Activated naive CD4-positive, alpha-beta T cell treated with anti-CD3 and anti-CD28 coated beads for 36 hours (primary cell): ENCODE data around the gene GAREM1. TPM values are rescaled to one million over a fixed set of nuclear protein-coding genes. Genes with fewer than 3 reads are reported as not detected.
A peak's percentile ranks its signal among the peaks of the same experiment; 100 is the strongest.

Source experiments
- CTCF ChIA-PET: fragments of 350-600 bp; sonication (Branson Sonifier 250); formaldehyde crosslinking; loops from one replicate; lab custom pipeline; 2021; ENCODE audit warnings: antibody characterized with exemption; lab: Charles Lee
- DNase-seq: peaks from one replicate; pipeline ENCODE4 v3.0.0-alpha.2; 2020
- H3K27ac Mint-ChIP-seq: one replicate; pipeline ENCODE4 v1.8.0; 2021; ENCODE audit warnings: mild to moderate bottlenecking, mixed read lengths
- H3K27me3 Mint-ChIP-seq: one replicate; pipeline ENCODE4 v1.8.0; 2021; ENCODE audit warnings: low read depth, mixed read lengths
- H3K36me3 Mint-ChIP-seq: one replicate; pipeline ENCODE4 v1.8.0; 2021; ENCODE audit warnings: low read depth, mixed read lengths
- H3K4me1 Mint-ChIP-seq: one replicate; pipeline ENCODE4 v1.8.0; 2021; ENCODE audit warnings: low read depth, mixed read lengths
- H3K4me3 Mint-ChIP-seq: one replicate; pipeline ENCODE4 v1.8.0; 2021; ENCODE audit warnings: mild to moderate bottlenecking, moderate library complexity, mixed read lengths
- H3K9me3 Mint-ChIP-seq: one replicate; pipeline ENCODE4 v1.8.0; 2021; ENCODE audit warnings: mixed read lengths
- intact Hi-C: fragments of 100-400 bp; cut with micrococcal nuclease; formaldehyde crosslinking; loops from one replicate; pipeline ENCODE4 v1.15.1; 2023
- total RNA-seq, 2 experiments: library from RNA; stranded (reverse); gene quantifications; one replicate each; pipeline ENCODE4 v1.2.3, GENCODE V29; 2021

The GAREM1 gene
- total RNA-seq, 2 experiments from 2014 or later, result 0.31 to 0.35 TPM

DNA sequence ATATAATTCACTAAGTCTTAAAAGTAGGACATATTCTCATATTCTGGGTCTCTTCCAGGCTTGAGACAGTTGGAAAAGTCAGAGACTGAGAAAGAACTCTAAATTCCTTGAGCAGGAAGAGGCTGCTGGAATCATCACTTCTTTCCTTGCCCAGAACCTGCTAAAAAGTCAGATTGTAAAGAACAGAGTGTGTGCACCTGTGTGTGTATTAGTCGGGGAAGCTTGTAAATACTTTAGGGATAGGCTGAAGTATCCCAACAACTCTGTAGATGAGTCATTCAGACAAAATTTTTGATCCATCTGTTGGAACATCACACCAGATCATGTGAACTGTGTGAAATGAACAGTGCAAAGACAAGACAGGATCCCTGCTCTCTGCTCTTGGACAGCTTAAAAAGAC lies 16.1 kb downstream of the GAREM1 start:
- no peak for DNase-seq
- Mint-ChIP-seq H3K4me3 (no peak overlapping the region), H3K27me3 (peaks cover 37% of the 10 kb centered on the region), H3K27ac (no peak overlapping the region), H3K4me1 (no peaks in the 10 kb centered on the region), H3K9me3 (no peaks in the 10 kb centered on the region), H3K36me3 (no peaks in the 10 kb centered on the region)
- intact Hi-C loops, result no loop called here
- CTCF ChIA-PET, result no interaction called here

- peaks cover 27% of the 10 kb centered on the region for H3K27me3 Mint-ChIP-seq
- H3K27ac Mint-ChIP-seq, result no peak overlapping the region
- H3K36me3 Mint-ChIP-seq, result no peaks in the 10 kb centered on the region
- no peaks in the 10 kb centered on the region for H3K9me3 Mint-ChIP-seq
- DNase-seq, result no peak
- intact Hi-C loops, result no loop called here
- CTCF ChIA-PET, result no interaction called here
- no peak overlapping the region for H3K4me3 Mint-ChIP-seq
- H3K4me1 Mint-ChIP-seq, result no peaks in the 10 kb centered on the region
These were observed 19.8 kb downstream of the GAREM1 start for GRCh38 chr18:32450874-32451273.

- no peaks in the 10 kb centered on the region for H3K4me1 Mint-ChIP-seq
- peaks cover 23% of the 10 kb centered on the region for H3K27me3 Mint-ChIP-seq
- H3K9me3 Mint-ChIP-seq, result no peaks in the 10 kb centered on the region
- CTCF ChIA-PET, result no interaction called here
- no peaks in the 10 kb centered on the region for H3K36me3 Mint-ChIP-seq
- intact Hi-C loops, result no loop called here
- H3K4me3 Mint-ChIP-seq, result no peak overlapping the region
- no peak for DNase-seq
- no peak overlapping the region for H3K27ac Mint-ChIP-seq
These were observed 20.5 kb downstream of the GAREM1 start for GRCh38 chr18:32450026-32450691.

- no peak overlapping the region for H3K27ac Mint-ChIP-seq
- intact Hi-C loops, result no loop called here
These were observed 23.9 kb downstream of the GAREM1 start for GRCh38 chr18:32446780-32447179.

DNA sequence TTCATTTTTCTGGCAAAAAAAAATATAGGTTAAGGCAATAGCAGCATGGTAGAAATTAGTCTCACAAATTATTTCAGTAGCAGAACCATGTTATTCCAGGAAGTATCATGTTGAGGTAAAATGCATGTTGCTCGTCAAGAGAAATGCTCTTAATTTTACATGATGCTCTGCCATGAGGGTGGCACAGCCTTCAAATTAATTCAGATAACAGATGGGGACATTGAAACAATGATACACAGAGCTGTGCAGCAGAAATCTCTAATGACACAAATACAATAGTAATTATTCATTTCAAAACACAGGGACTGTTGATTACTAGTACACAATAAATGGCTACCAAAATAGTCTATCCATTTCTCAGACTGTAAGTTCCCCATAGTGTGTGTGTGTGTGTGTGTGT lies 24.8 kb downstream of the GAREM1 start:
- peaks cover 17% of the 10 kb centered on the region for H3K27me3 Mint-ChIP-seq
- H3K4me1 Mint-ChIP-seq, result no peaks in the 10 kb centered on the region
- H3K4me3 Mint-ChIP-seq, result no peak overlapping the region
- intact Hi-C loops, result no loop called here
- H3K27ac Mint-ChIP-seq, result no peak overlapping the region
- DNase-seq, result no peak
- no peaks in the 10 kb centered on the region for H3K36me3 Mint-ChIP-seq
- H3K9me3 Mint-ChIP-seq, result no peaks in the 10 kb centered on the region
- CTCF ChIA-PET, result no interaction called here

More at GRCh38 chr18:32446780-32447179, 23.9 kb downstream of the GAREM1 start:
- H3K9me3 Mint-ChIP-seq, result no peaks in the 10 kb centered on the region
- no peak for DNase-seq
- no peaks in the 10 kb centered on the region for H3K36me3 Mint-ChIP-seq
- no peaks in the 10 kb centered on the region for H3K4me1 Mint-ChIP-seq
- no peak overlapping the region for H3K4me3 Mint-ChIP-seq
- CTCF ChIA-PET, result no interaction called here
- H3K27me3 Mint-ChIP-seq, result peaks cover 12% of the 10 kb centered on the region

- intact Hi-C loops, result no loop called here
- H3K4me3 Mint-ChIP-seq, result no peak overlapping the region
- H3K27ac Mint-ChIP-seq, result no peak overlapping the region
- no peaks in the 10 kb centered on the region for H3K4me1 Mint-ChIP-seq
- H3K9me3 Mint-ChIP-seq, result no peaks in the 10 kb centered on the region
- CTCF ChIA-PET, result no interaction called here
- peaks cover 11% of the 10 kb centered on the region for H3K27me3 Mint-ChIP-seq
- DNase-seq, result no peak
- no peaks in the 10 kb centered on the region for H3K36me3 Mint-ChIP-seq
These were observed 26.9 kb downstream of the GAREM1 start for GRCh38 chr18:32443706-32444215.

GRCh38 chr18:32443033-32443705 lies 27.5 kb downstream of the GAREM1 start:
- no peak for DNase-seq
- Mint-ChIP-seq H3K4me1 (no peaks in the 10 kb centered on the region), H3K9me3 (no peaks in the 10 kb centered on the region), H3K27me3 (peaks cover 13% of the 10 kb centered on the region), H3K4me3 (no peak overlapping the region), H3K36me3 (no peaks in the 10 kb centered on the region), H3K27ac (no peak overlapping the region)
- CTCF ChIA-PET, result interaction anchor here (1.2 to 1.6 kb wide), 2 partner anchors 29 to 106 kb away, joined by 3 to 4 read pairs; no protein-coding TSS in a partner anchor
- intact Hi-C loops, result no loop called here

GRCh38 chr18:32442575-32442974 lies 28.1 kb downstream of the GAREM1 start:
- intact Hi-C loops, result no loop called here
- Mint-ChIP-seq H3K27ac (no peak overlapping the region), H3K9me3 (no peaks in the 10 kb centered on the region), H3K36me3 (no peaks in the 10 kb centered on the region), H3K4me1 (no peaks in the 10 kb centered on the region), H3K27me3 (peaks cover 17% of the 10 kb centered on the region), H3K4me3 (no peak overlapping the region)
- DNase-seq, result no peak
- CTCF ChIA-PET, result interaction anchor here (1.2 to 1.6 kb wide), 2 partner anchors 30 to 107 kb away, joined by 3 to 4 read pairs; no protein-coding TSS in a partner anchor

- Mint-ChIP-seq H3K4me1 (no peaks in the 10 kb centered on the region), H3K27ac (no peak overlapping the region), H3K9me3 (no peaks in the 10 kb centered on the region), H3K27me3 (peaks cover 15% of the 10 kb centered on the region), H3K36me3 (no peaks in the 10 kb centered on the region), H3K4me3 (no peak overlapping the region)
- DNase-seq, result no peak
- CTCF ChIA-PET, result interaction anchor here (1.6 kb wide), 1 partner anchor 108 kb away, joined by 4 read pairs; no protein-coding TSS in a partner anchor
- intact Hi-C loops, result no loop called here
These were observed 29.1 kb downstream of the GAREM1 start for GRCh38 chr18:32441533-32441932.

DNA sequence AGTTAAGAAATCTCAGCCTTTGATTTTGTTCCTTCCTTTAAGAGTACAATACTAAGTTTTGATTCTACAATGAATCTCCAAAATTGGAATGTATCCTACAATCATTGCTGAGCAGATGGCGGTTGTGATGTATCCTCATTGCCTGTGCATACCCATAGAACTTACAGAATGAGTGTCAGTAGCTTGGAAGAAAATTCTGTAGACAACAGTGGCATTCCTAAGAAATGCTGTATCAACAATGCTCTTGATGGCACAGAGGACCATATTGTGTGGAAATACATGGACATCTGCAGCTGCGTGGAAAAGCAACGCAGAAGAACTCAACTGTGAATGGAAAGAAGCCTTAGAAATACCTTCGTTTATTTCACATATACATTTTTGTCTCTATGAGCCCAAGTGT lies 30.2 kb downstream of the GAREM1 start:
- Mint-ChIP-seq H3K4me3 (no peak overlapping the region), H3K9me3 (no peaks in the 10 kb centered on the region), H3K27me3 (peaks cover 15% of the 10 kb centered on the region), H3K36me3 (no peaks in the 10 kb centered on the region), H3K27ac (no peak overlapping the region), H3K4me1 (no peaks in the 10 kb centered on the region)
- CTCF ChIA-PET, result interaction anchor here (1.1 to 1.5 kb wide), 3 partner anchors 17 to 112 kb away, joined by 3 to 5 read pairs (median 3); no protein-coding TSS in a partner anchor
- intact Hi-C loops, result no loop called here
- no peak for DNase-seq

- Mint-ChIP-seq H3K27me3 (peaks cover 15% of the 10 kb centered on the region), H3K27ac (no peak overlapping the region), H3K9me3 (no peaks in the 10 kb centered on the region), H3K36me3 (no peaks in the 10 kb centered on the region), H3K4me3 (no peak overlapping the region), H3K4me1 (no peaks in the 10 kb centered on the region)
- intact Hi-C loops, result no loop called here
- CTCF ChIA-PET, result interaction anchor here (1.1 to 1.5 kb wide), 3 partner anchors 16 to 112 kb away, joined by 3 to 5 read pairs (median 3); no protein-coding TSS in a partner anchor
- DNase-seq, result peak; percentile 19
These were observed 30.9 kb downstream of the GAREM1 start for GRCh38 chr18:32439802-32440201.

DNA sequence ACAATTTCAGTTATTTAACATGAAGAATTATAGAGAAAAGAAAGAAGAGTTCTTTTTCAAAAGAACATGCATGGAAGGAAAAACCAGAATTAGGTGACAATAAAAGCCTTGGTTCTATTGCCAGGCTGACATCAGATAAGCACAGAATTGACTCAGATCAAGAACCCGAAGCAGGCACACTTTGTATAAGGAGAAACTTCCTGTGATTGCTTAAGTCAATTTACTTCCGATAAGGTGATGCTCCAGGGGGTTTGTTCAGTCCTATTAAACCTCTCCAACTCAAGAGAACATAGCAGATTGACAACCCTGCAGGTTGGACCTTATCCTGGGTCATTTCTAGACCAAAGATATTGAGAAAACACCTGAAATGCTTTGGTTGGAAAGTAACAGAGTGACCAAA lies 31.4 kb downstream of the GAREM1 start:
- Mint-ChIP-seq H3K27ac (no peak overlapping the region), H3K4me3 (no peak overlapping the region), H3K9me3 (no peaks in the 10 kb centered on the region), H3K27me3 (peaks cover 13% of the 10 kb centered on the region), H3K36me3 (no peaks in the 10 kb centered on the region), H3K4me1 (no peaks in the 10 kb centered on the region)
- intact Hi-C loops, result no loop called here
- no peak for DNase-seq
- CTCF ChIA-PET, result interaction anchor here (0.6 to 1.5 kb wide), 4 partner anchors 15 to 35 kb away, joined by 3 to 5 read pairs (median 4); no protein-coding TSS in a partner anchor
